GM12873 (cell line): ENCODE measurements around the gene ACVRL1.

Source experiments
- TF ChIP-seq, protein P1 (sequence below): IDR thresholded peaks from 2 replicates; pipeline ENCODE4 v1.5.1; 2012; ENCODE audit warnings: low read depth, mild to moderate bottlenecking, moderate library complexity, low read length, control low read depth; ENCODE audit not compliant: insufficient read depth; ENCODE audit errors: missing control alignments

ACVRL1 gene

DNA sequence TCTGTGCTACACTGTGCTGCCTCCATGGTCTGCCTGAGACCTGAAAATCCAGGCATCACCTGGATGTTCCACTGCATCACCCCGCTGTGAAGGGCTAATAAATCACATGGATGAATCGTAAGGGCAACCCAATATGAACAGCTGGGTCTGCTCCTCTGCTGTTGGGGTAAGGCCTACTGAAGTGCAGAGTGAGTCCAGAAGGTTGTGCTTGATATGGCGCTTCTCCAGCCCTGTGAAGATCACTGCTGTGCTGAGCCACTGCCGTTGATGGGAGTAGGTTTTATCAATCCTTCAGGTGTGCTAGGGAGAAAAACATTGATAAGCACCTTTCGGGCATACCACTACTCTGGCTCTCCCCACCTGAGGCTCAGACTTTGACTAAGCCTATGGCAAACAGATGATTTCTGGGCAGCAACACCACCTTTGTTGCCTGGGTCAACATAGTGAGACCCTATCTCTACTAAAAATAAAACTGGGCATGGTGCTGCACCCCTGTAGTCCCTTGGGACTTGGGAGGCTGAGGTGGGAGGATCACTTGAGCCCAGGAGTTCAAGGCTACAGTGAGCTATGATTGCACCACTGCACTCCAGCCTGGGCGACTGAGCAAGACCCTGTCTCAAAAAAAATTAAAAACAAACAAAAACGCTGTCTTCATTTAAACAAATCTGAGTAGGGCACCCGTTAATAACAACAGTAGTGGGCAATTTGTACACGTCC lies 1.7 kb downstream of the ACVRL1 start:
- TF ChIP-seq, protein P1, sequence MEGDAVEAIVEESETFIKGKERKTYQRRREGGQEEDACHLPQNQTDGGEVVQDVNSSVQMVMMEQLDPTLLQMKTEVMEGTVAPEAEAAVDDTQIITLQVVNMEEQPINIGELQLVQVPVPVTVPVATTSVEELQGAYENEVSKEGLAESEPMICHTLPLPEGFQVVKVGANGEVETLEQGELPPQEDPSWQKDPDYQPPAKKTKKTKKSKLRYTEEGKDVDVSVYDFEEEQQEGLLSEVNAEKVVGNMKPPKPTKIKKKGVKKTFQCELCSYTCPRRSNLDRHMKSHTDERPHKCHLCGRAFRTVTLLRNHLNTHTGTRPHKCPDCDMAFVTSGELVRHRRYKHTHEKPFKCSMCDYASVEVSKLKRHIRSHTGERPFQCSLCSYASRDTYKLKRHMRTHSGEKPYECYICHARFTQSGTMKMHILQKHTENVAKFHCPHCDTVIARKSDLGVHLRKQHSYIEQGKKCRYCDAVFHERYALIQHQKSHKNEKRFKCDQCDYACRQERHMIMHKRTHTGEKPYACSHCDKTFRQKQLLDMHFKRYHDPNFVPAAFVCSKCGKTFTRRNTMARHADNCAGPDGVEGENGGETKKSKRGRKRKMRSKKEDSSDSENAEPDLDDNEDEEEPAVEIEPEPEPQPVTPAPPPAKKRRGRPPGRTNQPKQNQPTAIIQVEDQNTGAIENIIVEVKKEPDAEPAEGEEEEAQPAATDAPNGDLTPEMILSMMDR, result no peak

DNA sequence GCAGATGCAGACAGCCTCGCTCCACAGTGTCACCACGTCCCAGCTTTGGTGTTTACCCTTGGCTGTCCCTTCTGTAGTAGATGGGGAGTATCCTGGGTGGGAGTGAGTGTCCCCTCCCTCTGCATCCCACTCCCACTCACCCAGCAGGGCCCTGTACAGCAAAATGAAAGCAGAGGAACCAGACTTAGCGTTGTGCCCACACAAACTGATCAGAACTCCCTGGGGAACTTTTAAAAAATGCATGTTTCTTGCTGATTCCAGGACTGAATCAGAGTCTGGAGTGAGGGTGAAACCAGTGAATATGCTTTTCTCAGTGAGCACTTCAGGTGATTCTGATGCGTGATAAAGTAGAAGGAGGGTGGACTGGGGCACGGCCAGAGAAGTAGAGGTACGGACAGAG lies 2.9 kb downstream of the ACVRL1 start:
- TF ChIP-seq, protein P1, result no peak

DNA sequence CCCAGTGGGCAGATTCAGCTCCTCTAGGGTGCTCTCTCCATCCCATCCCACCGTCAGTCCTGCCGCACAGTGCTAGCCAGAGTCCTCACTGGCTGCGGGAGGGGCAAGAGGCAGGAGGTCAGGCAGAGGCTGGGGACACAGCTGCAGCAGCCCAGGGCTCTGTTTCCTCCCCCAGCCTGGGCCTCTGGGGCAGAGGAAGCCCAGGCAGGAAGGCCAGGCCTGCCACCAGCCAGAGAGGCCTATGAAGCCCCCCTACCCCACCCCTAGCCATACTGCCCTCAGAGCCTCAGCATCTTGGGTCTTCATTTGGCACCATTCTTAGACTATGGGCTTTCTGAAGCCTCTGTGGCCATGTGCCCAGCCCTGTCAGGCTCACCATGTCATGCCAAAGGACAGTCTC lies 3.4 kb downstream of the ACVRL1 start:
- TF ChIP-seq, protein P1, result no peak

DNA sequence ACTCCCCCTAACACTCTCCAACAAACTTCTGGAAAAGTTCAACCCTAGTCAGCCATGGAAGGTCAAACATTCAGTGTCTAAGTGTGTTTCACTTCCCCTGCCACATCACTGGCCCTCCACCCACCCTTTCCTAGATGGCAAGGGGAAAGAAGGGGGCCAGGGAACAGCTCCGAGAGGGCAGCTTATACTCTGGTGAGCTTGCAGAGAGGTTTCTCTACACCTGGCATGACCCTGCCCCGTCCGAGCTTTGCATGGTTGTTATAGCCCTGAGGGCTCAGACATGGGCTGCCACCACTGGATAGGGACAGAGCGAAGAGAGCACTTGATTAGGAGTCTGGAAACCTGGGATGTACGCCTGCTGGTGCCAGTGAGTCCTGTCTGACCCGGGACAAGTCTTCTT lies 4.0 kb downstream of the ACVRL1 start:
- TF ChIP-seq, protein P1, result no peak

DNA sequence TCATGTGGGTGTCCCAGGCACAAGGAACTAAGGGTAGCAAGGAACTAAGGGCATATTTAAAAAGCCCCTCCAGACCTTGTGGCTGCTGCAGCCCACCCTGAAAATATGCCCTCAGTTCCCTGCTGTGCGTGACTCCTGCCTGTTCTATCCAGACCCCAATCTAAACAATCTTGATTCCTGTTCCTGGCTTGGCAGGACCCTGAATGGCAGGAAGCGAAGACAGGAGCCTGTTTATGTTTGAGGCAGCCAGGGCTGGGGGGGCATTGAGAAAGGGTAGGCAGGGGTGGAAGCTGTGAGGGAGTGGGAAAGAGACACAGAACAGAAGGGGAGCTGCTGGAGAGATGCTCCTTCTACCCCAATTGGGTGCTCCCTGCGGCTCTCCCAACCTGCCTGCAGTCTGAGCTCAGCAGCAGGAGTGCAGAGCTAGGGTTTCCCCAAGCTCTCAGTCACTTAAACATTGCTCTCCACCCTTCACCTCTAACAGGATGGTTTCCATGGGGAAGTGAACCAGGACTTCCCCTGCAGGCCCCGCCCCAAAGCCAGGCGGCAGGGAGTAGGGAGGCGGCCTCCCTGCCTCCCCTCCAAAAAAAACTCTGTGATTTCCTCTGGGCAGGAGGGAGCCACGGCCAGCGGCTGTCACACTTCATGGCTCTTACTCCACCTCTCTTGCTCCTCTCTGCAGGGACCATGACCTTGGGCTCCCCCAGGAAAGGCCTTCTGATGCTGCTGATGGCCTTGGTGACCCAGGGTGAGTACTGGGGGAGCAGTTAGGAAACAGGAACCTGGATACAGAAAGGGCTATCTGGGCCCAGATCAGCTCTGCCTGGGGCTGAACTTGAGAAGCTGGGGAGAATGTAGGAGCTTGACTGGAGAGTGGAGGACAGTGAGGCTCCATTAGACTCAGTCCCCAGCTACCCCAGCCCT lies 4.7 kb downstream of the ACVRL1 start:
- TF ChIP-seq, protein P1, result no peak

GRCh38 chr12:51913071-51914033 lies 6.0 kb downstream of the ACVRL1 start:
- TF ChIP-seq, protein P1, result peak; percentile 38
